Erythroblast (primary cell): ENCODE results near the gene SOCS7.

ENCODE experiments used
- DNase-seq, 2 experiments: peaks; one replicate each; lab custom pipeline; 2025; lab: John Stamatoyannopoulos, UW
- GATA1 ChIP-seq: IDR thresholded peaks from 2 replicates; pipeline ENCODE4 v1.6.1; 2011; ENCODE audit warnings: low read depth, mild to moderate bottlenecking, control low read depth, low read length, moderate library complexity
- POLR2A ChIP-seq: IDR thresholded peaks from 2 replicates; pipeline ENCODE4 v1.6.1; 2011; ENCODE audit warnings: mild to moderate bottlenecking, low read length

The SOCS7 gene

GRCh38 chr17:38415250-38416194, 63.9 kb downstream of the SOCS7 start:
- DNase-seq = peak; percentile 57 to 80
- TF ChIP-seq POLR2A = no peak
- TF ChIP-seq GATA1 = no peak

GRCh38 chr17:38416840-38417209, 65.2 kb downstream of the SOCS7 start:
- no peak for TF ChIP-seq GATA1
- TF ChIP-seq POLR2A = no peak
- peak; percentile 70 to 77 for DNase-seq

- TF ChIP-seq GATA1 = no peak
- no peak for TF ChIP-seq POLR2A
- DNase-seq = peak; percentile 71 to 77
Measured at GRCh38 chr17:38417210-38417951, 65.7 kb downstream of the SOCS7 start.

GRCh38 chr17:38418062-38418692, 66.5 kb downstream of the SOCS7 start:
- TF ChIP-seq GATA1 = no peak
- no peak for TF ChIP-seq POLR2A
- DNase-seq = no peak

- TF ChIP-seq GATA1 = no peak
- no peak for TF ChIP-seq POLR2A
- DNase-seq = no peak
Measured at GRCh38 chr17:38418693-38419507, 67.3 kb downstream of the SOCS7 start.

- TF ChIP-seq GATA1 = no peak
- TF ChIP-seq POLR2A = no peak
- DNase-seq = no peak
Measured at GRCh38 chr17:38419508-38419981, 67.9 kb downstream of the SOCS7 start.

GRCh38 chr17:38420518-38420917, 68.9 kb downstream of the SOCS7 start:
- DNase-seq = no peak
- no peak for TF ChIP-seq POLR2A

- no peak for DNase-seq
- TF ChIP-seq GATA1 = no peak
- no peak for TF ChIP-seq POLR2A
Measured at GRCh38 chr17:38421171-38421841, 69.7 kb downstream of the SOCS7 start.

- no peak for TF ChIP-seq GATA1
- TF ChIP-seq POLR2A = no peak
- no peak for DNase-seq
Measured at GRCh38 chr17:38421871-38422827, 70.5 kb downstream of the SOCS7 start.

- TF ChIP-seq GATA1 (no peak), POLR2A (no peak)
- no peak for DNase-seq
Measured at GRCh38 chr17:38424297-38424972, 72.8 kb downstream of the SOCS7 start.

- TF ChIP-seq POLR2A = no peak
- no peak for TF ChIP-seq GATA1
- DNase-seq = no peak
Measured at GRCh38 chr17:38425031-38425430, 73.4 kb downstream of the SOCS7 start.
